H1 (cell line): ENCODE measurements around the gene ODF4. TPM values are rescaled to one million over a fixed set of nuclear protein-coding genes. Genes with fewer than 3 reads are reported as not detected.

ENCODE experiments used
- BACH1 ChIP-seq: IDR thresholded peaks from 2 replicates; pipeline ENCODE4 v1.6.1; 2012; ENCODE audit warnings: low read length, improper control_type of control experiment
- CHD1 ChIP-seq: IDR thresholded peaks from 2 replicates; pipeline ENCODE4 v1.6.1; 2012; ENCODE audit warnings: low read depth, low read length, improper control_type of control experiment
- MAFK ChIP-seq: IDR thresholded peaks from 2 replicates; pipeline ENCODE4 v1.6.1; 2012; ENCODE audit warnings: low read depth, mild to moderate bottlenecking, improper control_type of control experiment, low read length
- POLR2A ChIP-seq, 2 experiments: IDR thresholded peaks; 1 replicate in 1 of 2; 2 replicates in 1 of 2; pipeline ENCODE4 v1.6.1; 2011; ENCODE audit warnings: low read depth in 2 of 2, low read length in 2 of 2, mild to moderate bottlenecking in 2 of 2; ENCODE audit errors: control extremely low read depth in 1 of 2
- SIRT6 ChIP-seq: IDR thresholded peaks from one replicate; pipeline ENCODE4 v1.7.1; 2012; ENCODE audit warnings: low read length, inconsistent platforms
- SIX5 ChIP-seq: IDR thresholded peaks from 2 replicates; pipeline ENCODE4 v1.6.1; 2011; ENCODE audit warnings: mild to moderate bottlenecking, low read depth, low read length
- TCF12 ChIP-seq: IDR thresholded peaks from 2 replicates; pipeline ENCODE4 v1.6.1; 2011; ENCODE audit warnings: low read depth, mild to moderate bottlenecking, low read length
- ZNF274 ChIP-seq: IDR thresholded peaks from 2 replicates; pipeline ENCODE4 v1.7.0; 2012; ENCODE audit warnings: low read length, borderline replicate concordance; ENCODE audit errors: extremely low read depth
- polyA plus RNA-seq, 7 experiments: library from polyadenylated mRNA; depleted of rRNA in 3 of 7; stranded (reverse) in 5 of 7; unstranded in 2 of 7; fragments of >200 nt in 5 of 7; fragments of 200-250 nt in 2 of 7; gene quantifications; 1 replicate in 5 of 7; 2 replicates in 1 of 7; 4 replicates in 1 of 7; pipeline versions ENCODE4 v1.2.1 to v1.2.3, GENCODE V29; 2011 to 2013; ENCODE audit warnings: missing spikeins in 2 of 7, mixed read lengths in 2 of 7
- total RNA-seq: library from RNA; stranded (reverse); fragmentation: NEBNext Ultra II Directional; extraction: Animal tissue kit (Norgen Biotek cat#: 25700); gene quantifications from 2 replicates; pipeline ENCODE4 v1.2.1, GENCODE V29; 2021
- TF ChIP-seq, protein P1 (sequence below): fragments of 300-600 bp; sonication (generic); IDR thresholded peaks from 2 replicates; pipeline ENCODE4 v1.7.1; 2012; ENCODE audit warnings: low read length, moderate library complexity, mild to moderate bottlenecking, inconsistent platforms; ENCODE audit not compliant: insufficient replicate concordance

Gene ODF4
- total and polyA plus RNA-seq, 2 of the 8 experiments (the other 6 are each of a cell fraction or from before 2014, with no cell fraction given), result not detected

DNA sequence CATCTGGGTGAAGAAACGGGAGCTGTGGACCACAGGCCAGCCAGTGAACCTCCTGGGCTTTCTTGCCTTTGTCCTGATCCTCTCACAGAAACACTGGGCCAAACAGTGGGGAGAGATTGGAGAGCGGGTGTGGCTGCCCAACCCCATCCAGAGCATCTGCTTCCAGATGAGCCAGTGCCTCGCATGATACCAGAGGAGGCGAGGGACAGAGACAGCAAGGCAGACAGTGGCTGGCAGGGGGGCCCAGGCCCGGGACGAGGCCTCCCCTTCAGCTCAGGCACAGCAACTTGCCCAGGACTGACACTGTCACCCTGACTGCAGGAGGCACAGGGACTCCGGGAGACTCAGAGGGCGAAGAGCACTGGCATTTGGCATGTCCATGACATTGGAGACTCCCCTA is 17.6 kb upstream of the ODF4 start (continued):
- TF ChIP-seq, protein P1, sequence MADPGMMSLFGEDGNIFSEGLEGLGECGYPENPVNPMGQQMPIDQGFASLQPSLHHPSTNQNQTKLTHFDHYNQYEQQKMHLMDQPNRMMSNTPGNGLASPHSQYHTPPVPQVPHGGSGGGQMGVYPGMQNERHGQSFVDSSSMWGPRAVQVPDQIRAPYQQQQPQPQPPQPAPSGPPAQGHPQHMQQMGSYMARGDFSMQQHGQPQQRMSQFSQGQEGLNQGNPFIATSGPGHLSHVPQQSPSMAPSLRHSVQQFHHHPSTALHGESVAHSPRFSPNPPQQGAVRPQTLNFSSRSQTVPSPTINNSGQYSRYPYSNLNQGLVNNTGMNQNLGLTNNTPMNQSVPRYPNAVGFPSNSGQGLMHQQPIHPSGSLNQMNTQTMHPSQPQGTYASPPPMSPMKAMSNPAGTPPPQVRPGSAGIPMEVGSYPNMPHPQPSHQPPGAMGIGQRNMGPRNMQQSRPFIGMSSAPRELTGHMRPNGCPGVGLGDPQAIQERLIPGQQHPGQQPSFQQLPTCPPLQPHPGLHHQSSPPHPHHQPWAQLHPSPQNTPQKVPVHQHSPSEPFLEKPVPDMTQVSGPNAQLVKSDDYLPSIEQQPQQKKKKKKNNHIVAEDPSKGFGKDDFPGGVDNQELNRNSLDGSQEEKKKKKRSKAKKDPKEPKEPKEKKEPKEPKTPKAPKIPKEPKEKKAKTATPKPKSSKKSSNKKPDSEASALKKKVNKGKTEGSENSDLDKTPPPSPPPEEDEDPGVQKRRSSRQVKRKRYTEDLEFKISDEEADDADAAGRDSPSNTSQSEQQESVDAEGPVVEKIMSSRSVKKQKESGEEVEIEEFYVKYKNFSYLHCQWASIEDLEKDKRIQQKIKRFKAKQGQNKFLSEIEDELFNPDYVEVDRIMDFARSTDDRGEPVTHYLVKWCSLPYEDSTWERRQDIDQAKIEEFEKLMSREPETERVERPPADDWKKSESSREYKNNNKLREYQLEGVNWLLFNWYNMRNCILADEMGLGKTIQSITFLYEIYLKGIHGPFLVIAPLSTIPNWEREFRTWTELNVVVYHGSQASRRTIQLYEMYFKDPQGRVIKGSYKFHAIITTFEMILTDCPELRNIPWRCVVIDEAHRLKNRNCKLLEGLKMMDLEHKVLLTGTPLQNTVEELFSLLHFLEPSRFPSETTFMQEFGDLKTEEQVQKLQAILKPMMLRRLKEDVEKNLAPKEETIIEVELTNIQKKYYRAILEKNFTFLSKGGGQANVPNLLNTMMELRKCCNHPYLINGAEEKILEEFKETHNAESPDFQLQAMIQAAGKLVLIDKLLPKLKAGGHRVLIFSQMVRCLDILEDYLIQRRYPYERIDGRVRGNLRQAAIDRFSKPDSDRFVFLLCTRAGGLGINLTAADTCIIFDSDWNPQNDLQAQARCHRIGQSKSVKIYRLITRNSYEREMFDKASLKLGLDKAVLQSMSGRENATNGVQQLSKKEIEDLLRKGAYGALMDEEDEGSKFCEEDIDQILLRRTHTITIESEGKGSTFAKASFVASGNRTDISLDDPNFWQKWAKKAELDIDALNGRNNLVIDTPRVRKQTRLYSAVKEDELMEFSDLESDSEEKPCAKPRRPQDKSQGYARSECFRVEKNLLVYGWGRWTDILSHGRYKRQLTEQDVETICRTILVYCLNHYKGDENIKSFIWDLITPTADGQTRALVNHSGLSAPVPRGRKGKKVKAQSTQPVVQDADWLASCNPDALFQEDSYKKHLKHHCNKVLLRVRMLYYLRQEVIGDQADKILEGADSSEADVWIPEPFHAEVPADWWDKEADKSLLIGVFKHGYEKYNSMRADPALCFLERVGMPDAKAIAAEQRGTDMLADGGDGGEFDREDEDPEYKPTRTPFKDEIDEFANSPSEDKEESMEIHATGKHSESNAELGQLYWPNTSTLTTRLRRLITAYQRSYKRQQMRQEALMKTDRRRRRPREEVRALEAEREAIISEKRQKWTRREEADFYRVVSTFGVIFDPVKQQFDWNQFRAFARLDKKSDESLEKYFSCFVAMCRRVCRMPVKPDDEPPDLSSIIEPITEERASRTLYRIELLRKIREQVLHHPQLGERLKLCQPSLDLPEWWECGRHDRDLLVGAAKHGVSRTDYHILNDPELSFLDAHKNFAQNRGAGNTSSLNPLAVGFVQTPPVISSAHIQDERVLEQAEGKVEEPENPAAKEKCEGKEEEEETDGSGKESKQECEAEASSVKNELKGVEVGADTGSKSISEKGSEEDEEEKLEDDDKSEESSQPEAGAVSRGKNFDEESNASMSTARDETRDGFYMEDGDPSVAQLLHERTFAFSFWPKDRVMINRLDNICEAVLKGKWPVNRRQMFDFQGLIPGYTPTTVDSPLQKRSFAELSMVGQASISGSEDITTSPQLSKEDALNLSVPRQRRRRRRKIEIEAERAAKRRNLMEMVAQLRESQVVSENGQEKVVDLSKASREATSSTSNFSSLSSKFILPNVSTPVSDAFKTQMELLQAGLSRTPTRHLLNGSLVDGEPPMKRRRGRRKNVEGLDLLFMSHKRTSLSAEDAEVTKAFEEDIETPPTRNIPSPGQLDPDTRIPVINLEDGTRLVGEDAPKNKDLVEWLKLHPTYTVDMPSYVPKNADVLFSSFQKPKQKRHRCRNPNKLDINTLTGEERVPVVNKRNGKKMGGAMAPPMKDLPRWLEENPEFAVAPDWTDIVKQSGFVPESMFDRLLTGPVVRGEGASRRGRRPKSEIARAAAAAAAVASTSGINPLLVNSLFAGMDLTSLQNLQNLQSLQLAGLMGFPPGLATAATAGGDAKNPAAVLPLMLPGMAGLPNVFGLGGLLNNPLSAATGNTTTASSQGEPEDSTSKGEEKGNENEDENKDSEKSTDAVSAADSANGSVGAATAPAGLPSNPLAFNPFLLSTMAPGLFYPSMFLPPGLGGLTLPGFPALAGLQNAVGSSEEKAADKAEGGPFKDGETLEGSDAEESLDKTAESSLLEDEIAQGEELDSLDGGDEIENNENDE, result no peak
- TF ChIP-seq CHD1 (no peak), MAFK (no peak), TCF12 (no peak), SIRT6 (no peak), SIX5 (no peak), ZNF274 (no peak), POLR2A (IDR thresholded peaks at IDR 0.05; ENCODE audit: control extremely low read depth in 1 of 2, low read depth in 2 of 2, low read length in 2 of 2) (no peak), BACH1 (no peak)
